ENCODE data around the gene SEPTIN11.

The SEPTIN11 gene

DNA sequence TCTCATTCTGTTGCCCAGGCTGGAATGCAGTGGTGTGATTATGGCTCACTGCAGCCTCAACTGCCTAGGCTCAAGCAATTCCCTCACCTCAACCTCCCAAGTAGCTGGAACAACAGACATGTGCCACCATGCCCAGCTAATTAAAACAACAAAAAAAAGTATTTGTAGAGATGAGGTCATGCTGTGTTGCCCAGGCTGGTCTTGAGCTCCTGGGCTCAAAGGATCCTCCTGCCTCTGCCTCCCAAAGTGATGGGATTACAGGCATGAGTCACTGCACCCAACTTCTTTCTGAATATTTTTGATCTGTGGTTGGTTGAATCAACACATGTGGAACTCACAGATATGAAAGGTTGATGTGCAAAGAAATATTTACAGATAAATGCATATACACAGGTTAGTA lies 18.5 kb upstream of the SEPTIN11 start:
- H3K4me1 ChIP-seq (ENCODE audit: control insufficient read depth in 2 of 2, insufficient read depth in 2 of 2, low read length in 2 of 2) = no peaks in the 10 kb centered on the region
- no peaks in the 10 kb centered on the region for H3K9me3 ChIP-seq (ENCODE audit: control insufficient read depth in 2 of 2, low read length in 2 of 2)
- no peaks in the 10 kb centered on the region for H3K27me3 ChIP-seq (ENCODE audit: control insufficient read depth in 2 of 2, insufficient read depth in 2 of 2, low read length in 2 of 2)
- no peak overlapping the region for H3K4me3 ChIP-seq (ENCODE audit: low read length in 2 of 2)
- H3K27ac ChIP-seq (ENCODE audit: low read depth in 2 of 2, low read length in 2 of 2) = no peak overlapping the region
- no peak overlapping the region for H3K9ac ChIP-seq (ENCODE audit: low read depth in 1 of 2, low read length in 2 of 2)
- H3K36me3 ChIP-seq (ENCODE audit: control insufficient read depth in 2 of 2, insufficient read depth in 2 of 2, low read length in 2 of 2) = no peaks in the 10 kb centered on the region

DNA sequence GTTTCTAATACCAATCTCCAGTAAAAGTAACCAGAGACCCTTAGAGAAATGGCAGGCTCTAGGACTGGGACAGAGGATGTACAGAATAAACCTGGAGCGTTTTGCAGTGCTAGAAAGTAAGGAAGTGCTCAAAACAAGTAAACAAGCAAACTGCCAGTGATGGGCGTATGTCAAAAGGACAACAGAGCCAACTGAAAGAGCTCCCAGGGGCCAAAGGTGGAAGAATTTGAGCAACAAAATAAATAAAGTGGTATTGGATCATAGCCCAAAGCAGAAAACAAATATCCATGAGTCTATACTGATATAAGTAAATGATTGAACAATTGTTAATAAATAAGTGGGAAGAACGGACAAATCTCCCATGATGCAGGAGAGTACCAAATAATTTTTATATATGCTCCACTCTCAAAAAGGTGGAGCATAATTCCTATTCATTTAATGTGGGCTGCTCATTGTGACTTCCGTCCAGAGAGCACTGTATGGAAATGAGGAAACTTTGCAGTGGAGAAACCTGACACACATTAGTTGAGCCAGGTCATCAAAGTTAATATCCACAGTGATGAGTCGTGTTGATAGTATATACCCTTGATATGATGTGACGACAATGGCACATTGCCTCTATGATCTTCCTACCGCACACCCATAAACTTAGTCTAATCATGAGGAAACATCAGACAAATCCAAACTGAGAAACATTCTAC lies 17.8 kb upstream of the SEPTIN11 start:
- Histone ChIP-seq H3K9ac (ENCODE audit: low read depth in 1 of 2, low read length in 2 of 2) (no peak overlapping the region), H3K27me3 (ENCODE audit: control insufficient read depth in 2 of 2, insufficient read depth in 2 of 2, low read length in 2 of 2) (no peaks in the 10 kb centered on the region), H3K36me3 (ENCODE audit: control insufficient read depth in 2 of 2, insufficient read depth in 2 of 2, low read length in 2 of 2) (no peaks in the 10 kb centered on the region), H3K4me1 (ENCODE audit: control insufficient read depth in 2 of 2, insufficient read depth in 2 of 2, low read length in 2 of 2) (no peaks in the 10 kb centered on the region), H3K9me3 (ENCODE audit: control insufficient read depth in 2 of 2, low read length in 2 of 2) (no peaks in the 10 kb centered on the region), H3K27ac (ENCODE audit: low read depth in 2 of 2, low read length in 2 of 2) (no peak overlapping the region), H3K4me3 (ENCODE audit: low read length in 2 of 2) (no peak overlapping the region)

- Histone ChIP-seq H3K4me3 (ENCODE audit: low read length in 2 of 2) (no peak overlapping the region), H3K36me3 (ENCODE audit: control insufficient read depth in 2 of 2, insufficient read depth in 2 of 2, low read length in 2 of 2) (no peaks in the 10 kb centered on the region), H3K4me1 (ENCODE audit: control insufficient read depth in 2 of 2, insufficient read depth in 2 of 2, low read length in 2 of 2) (no peaks in the 10 kb centered on the region), H3K9ac (ENCODE audit: low read depth in 1 of 2, low read length in 2 of 2) (no peak overlapping the region), H3K9me3 (ENCODE audit: control insufficient read depth in 2 of 2, low read length in 2 of 2) (no peaks in the 10 kb centered on the region), H3K27me3 (ENCODE audit: control insufficient read depth in 2 of 2, insufficient read depth in 2 of 2, low read length in 2 of 2) (no peaks in the 10 kb centered on the region), H3K27ac (ENCODE audit: low read depth in 2 of 2, low read length in 2 of 2) (no peak overlapping the region)
Observed at GRCh38 chr4:76939184-76939583, 10.4 kb upstream of the SEPTIN11 start.

DNA sequence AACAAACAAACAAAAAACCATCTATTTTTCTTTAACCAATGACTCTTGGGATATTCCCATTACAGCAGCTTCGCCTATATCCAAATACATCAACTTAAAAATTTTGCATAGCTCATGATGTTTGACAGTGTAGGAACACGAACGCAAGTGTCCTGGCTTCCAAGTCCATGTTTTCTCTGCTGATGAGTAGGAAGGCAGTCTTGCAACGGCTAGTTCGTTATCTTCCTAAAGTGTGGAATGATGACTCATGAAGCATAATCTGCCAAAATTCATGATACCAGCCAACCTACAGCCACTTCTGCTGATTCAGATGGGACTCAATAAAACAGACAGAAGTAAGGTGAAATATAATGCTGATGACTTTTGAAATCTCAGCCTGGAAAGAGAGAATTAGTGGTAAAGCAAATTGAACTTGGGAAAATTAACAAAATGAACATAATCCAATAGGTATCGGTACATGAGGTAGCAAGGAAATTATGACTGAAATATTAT lies 6.4 kb upstream of the SEPTIN11 start:
- no peaks in the 10 kb centered on the region for H3K9me3 ChIP-seq (ENCODE audit: control insufficient read depth in 2 of 2, low read length in 2 of 2)
- H3K9ac ChIP-seq (ENCODE audit: low read depth in 1 of 2, low read length in 2 of 2) = no peak overlapping the region
- no peaks in the 10 kb centered on the region for H3K36me3 ChIP-seq (ENCODE audit: control insufficient read depth in 2 of 2, insufficient read depth in 2 of 2, low read length in 2 of 2)
- peaks cover 0 to 2% of the 10 kb centered on the region in 2 donors for H3K4me1 ChIP-seq (ENCODE audit: control insufficient read depth in 2 of 2, insufficient read depth in 2 of 2, low read length in 2 of 2)
- H3K27ac ChIP-seq (ENCODE audit: low read depth in 2 of 2, low read length in 2 of 2) = no peak overlapping the region
- no peaks in the 10 kb centered on the region for H3K27me3 ChIP-seq (ENCODE audit: control insufficient read depth in 2 of 2, insufficient read depth in 2 of 2, low read length in 2 of 2)
- no peak overlapping the region for H3K4me3 ChIP-seq (ENCODE audit: low read length in 2 of 2)

DNA sequence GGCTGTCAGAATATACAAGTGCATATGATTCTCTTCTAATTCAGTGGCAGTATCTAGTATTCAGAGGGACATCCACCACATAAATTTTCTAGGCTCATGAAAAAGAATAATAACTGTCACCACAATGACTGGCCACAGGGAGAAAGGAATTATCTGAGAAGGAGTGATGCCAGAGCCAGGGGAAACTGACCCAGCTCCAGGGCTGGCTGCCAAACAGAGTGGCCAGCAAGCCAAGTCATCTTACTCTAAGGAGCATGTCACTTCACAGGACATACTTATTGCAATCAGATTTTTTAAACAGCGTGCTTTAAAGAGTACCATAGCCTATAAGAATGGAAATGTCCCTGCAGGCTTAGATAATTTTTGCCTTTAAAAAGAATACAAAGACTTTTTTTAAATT lies 5.8 kb upstream of the SEPTIN11 start:
- no peaks in the 10 kb centered on the region for H3K27me3 ChIP-seq (ENCODE audit: control insufficient read depth in 2 of 2, insufficient read depth in 2 of 2, low read length in 2 of 2)
- H3K27ac ChIP-seq (ENCODE audit: low read depth in 2 of 2, low read length in 2 of 2) = no peak overlapping the region
- no peaks in the 10 kb centered on the region for H3K36me3 ChIP-seq (ENCODE audit: control insufficient read depth in 2 of 2, insufficient read depth in 2 of 2, low read length in 2 of 2)
- H3K4me1 ChIP-seq (ENCODE audit: control insufficient read depth in 2 of 2, insufficient read depth in 2 of 2, low read length in 2 of 2) = peaks cover 4 to 6% of the 10 kb centered on the region in 2 donors
- H3K4me3 ChIP-seq (ENCODE audit: low read length in 2 of 2) = no peak overlapping the region
- H3K9me3 ChIP-seq (ENCODE audit: control insufficient read depth in 2 of 2, low read length in 2 of 2) = no peaks in the 10 kb centered on the region
- H3K9ac ChIP-seq (ENCODE audit: low read depth in 1 of 2, low read length in 2 of 2) = no peak overlapping the region

- no peaks in the 10 kb centered on the region for H3K36me3 ChIP-seq (ENCODE audit: control insufficient read depth in 2 of 2, insufficient read depth in 2 of 2, low read length in 2 of 2)
- H3K4me3 ChIP-seq (ENCODE audit: low read length in 2 of 2) = no peak overlapping the region
- H3K27me3 ChIP-seq (ENCODE audit: control insufficient read depth in 2 of 2, insufficient read depth in 2 of 2, low read length in 2 of 2) = no peaks in the 10 kb centered on the region
- H3K4me1 ChIP-seq (ENCODE audit: control insufficient read depth in 2 of 2, insufficient read depth in 2 of 2, low read length in 2 of 2) = peaks cover 15 to 17% of the 10 kb centered on the region in 2 donors
- no peak overlapping the region for H3K9ac ChIP-seq (ENCODE audit: low read depth in 1 of 2, low read length in 2 of 2)
- no peaks in the 10 kb centered on the region for H3K9me3 ChIP-seq (ENCODE audit: control insufficient read depth in 2 of 2, low read length in 2 of 2)
- H3K27ac ChIP-seq (ENCODE audit: low read depth in 2 of 2, low read length in 2 of 2) = no peak overlapping the region
Observed at GRCh38 chr4:76947369-76947768, 2.2 kb upstream of the SEPTIN11 start.

- H3K4me1 ChIP-seq (ENCODE audit: control insufficient read depth in 2 of 2, insufficient read depth in 2 of 2, low read length in 2 of 2) = peaks cover 19 to 27% of the 10 kb centered on the region in 2 donors
- H3K9ac ChIP-seq (ENCODE audit: low read depth in 1 of 2, low read length in 2 of 2) = peak overlapping the region; percentile 63 to 86
- no peaks in the 10 kb centered on the region for H3K36me3 ChIP-seq (ENCODE audit: control insufficient read depth in 2 of 2, insufficient read depth in 2 of 2, low read length in 2 of 2)
- no peaks in the 10 kb centered on the region for H3K27me3 ChIP-seq (ENCODE audit: control insufficient read depth in 2 of 2, insufficient read depth in 2 of 2, low read length in 2 of 2)
- H3K4me3 ChIP-seq (ENCODE audit: low read length in 2 of 2) = peak overlapping the region; percentile 70 to 91
- H3K9me3 ChIP-seq (ENCODE audit: control insufficient read depth in 2 of 2, low read length in 2 of 2) = no peaks in the 10 kb centered on the region
- H3K27ac ChIP-seq (ENCODE audit: low read depth in 2 of 2, low read length in 2 of 2) = peak overlapping the region; percentile 88 to 90
Observed at GRCh38 chr4:76948443-76949275, 893 bp upstream of the SEPTIN11 start.

DNA sequence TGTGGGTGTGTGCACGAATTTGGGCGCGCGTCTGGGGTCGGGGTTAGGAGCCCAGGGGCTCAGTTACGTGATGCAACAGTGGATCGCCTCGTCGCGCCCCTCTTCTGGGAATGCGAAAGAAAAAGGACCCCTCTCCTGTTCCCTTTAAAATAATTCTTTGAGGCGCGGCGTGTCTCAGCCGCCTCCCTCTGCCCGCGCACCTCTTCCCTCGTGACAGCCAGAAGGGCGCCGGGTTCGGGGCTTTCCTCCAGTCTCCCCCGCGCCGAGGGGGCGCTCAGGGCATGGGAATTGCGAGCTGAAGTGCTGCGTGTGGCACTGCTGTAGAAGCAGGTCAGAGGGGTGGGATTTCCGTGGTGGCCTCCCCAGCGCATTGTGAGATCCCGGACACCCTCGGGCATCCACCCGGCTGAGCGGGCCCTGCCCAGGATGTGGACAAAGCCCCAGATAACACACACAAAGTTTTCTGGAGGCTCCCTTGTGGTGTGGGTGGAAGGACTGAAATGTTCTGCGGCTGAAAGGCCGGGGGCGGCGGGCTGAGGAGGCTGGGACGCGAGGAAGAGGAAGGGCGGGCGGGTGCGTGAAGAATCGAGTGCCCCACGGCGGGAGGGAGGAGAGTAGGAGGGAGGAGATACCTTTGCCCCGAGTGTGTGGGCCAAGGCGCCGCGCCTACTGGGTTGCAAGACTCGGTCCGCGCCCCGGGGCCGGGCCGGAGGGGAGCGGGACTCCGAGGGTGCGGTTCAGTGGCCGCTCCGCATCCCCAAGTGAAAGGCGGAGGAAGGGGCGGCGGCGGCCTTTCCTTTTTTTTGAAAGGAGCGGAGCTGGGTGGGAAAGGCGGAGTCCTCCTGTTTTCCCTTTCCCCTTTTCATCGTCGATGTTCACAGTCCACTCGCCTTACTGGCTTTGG lies 752 bp downstream of the SEPTIN11 start:
- peak overlapping the region; percentile 70 to 91 for H3K4me3 ChIP-seq (ENCODE audit: low read length in 2 of 2)
- H3K27ac ChIP-seq (ENCODE audit: low read depth in 2 of 2, low read length in 2 of 2) = peak overlapping the region; percentile 88 to 90
- no peaks in the 10 kb centered on the region for H3K27me3 ChIP-seq (ENCODE audit: control insufficient read depth in 2 of 2, insufficient read depth in 2 of 2, low read length in 2 of 2)
- peak overlapping the region; percentile 83 to 86 for H3K9ac ChIP-seq (ENCODE audit: low read depth in 1 of 2, low read length in 2 of 2)
- H3K4me1 ChIP-seq (ENCODE audit: control insufficient read depth in 2 of 2, insufficient read depth in 2 of 2, low read length in 2 of 2) = peaks cover 19 to 34% of the 10 kb centered on the region in 2 donors
- no peaks in the 10 kb centered on the region for H3K9me3 ChIP-seq (ENCODE audit: control insufficient read depth in 2 of 2, low read length in 2 of 2)
- H3K36me3 ChIP-seq (ENCODE audit: control insufficient read depth in 2 of 2, insufficient read depth in 2 of 2, low read length in 2 of 2) = no peaks in the 10 kb centered on the region

DNA sequence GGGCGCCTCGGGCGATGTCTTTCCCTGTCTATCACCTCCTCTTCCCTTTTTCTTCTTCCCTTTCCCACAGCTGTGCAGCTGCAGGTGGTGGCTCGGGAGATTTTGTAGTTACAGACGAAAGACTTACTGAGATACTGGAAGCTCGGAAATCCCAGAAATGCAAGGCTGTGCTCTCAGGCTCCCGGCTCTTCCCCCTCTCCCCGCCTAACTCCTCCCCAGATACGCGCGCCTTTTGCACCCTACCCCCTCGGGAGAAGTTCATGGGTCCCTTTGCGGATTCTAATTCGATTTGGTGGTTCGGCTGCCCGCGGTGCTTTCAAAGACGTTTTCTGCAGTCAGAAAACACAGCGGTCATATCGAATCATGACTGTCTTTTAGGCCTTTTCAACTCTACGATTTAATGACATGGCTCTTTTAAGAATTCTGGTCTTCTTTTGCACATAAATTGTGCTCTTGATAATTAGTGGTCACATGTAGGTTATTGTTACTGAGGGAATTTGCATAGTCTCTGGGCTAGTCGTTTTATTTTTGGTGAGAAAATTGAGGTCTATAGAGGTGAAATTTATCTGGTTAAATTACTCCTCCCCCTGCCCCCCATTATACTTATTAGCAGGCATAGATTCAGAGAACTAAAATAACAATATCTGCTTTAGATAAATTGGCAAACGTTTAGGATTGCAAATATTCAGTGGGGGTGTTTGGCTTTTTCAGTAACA lies 1.6 kb downstream of the SEPTIN11 start:
- Histone ChIP-seq H3K36me3 (ENCODE audit: control insufficient read depth in 2 of 2, insufficient read depth in 2 of 2, low read length in 2 of 2) (no peaks in the 10 kb centered on the region), H3K27ac (ENCODE audit: low read depth in 2 of 2, low read length in 2 of 2) (peak overlapping the region; percentile 88 to 90), H3K4me1 (ENCODE audit: control insufficient read depth in 2 of 2, insufficient read depth in 2 of 2, low read length in 2 of 2) (peaks cover 19 to 39% of the 10 kb centered on the region in 2 donors), H3K9ac (ENCODE audit: low read depth in 1 of 2, low read length in 2 of 2) (peak overlapping the region; percentile 83 to 86), H3K27me3 (ENCODE audit: control insufficient read depth in 2 of 2, insufficient read depth in 2 of 2, low read length in 2 of 2) (no peaks in the 10 kb centered on the region), H3K4me3 (ENCODE audit: low read length in 2 of 2) (peak overlapping the region; percentile 70 to 91), H3K9me3 (ENCODE audit: control insufficient read depth in 2 of 2, low read length in 2 of 2) (no peaks in the 10 kb centered on the region)
